Measurements from ENCODE around the gene RUNX2.

- no peak for TF ChIP-seq CTCF (IDR thresholded peaks at IDR 0.05; ENCODE audit: poor library complexity)
- TF ChIP-seq EZH2phosphoT487 (IDR thresholded peaks at IDR 0.05; ENCODE audit: low read depth, severe bottlenecking, unreplicated experiment) = no peak
- no peak for TF ChIP-seq EZH2 (IDR thresholded peaks at IDR 0.05; ENCODE audit: borderline replicate concordance)
Observed at GRCh38 chr6:45469663-45470062, 141.5 kb downstream of the RUNX2 start.

Measured in hepatocyte (in vitro differentiated cells).